Activated naive CD8-positive, alpha-beta T cell treated with anti-CD3 and anti-CD28 coated beads, Interleukin-2, amount 50 U/mL, for 16 hours (primary cell): ENCODE results near the gene EGFLAM.

Source experiments
- DNase-seq: peaks from one replicate; pipeline ENCODE4 v3.0.0-alpha.2; 2020; ENCODE audit warnings: low read depth, low spot score

The EGFLAM gene

DNA sequence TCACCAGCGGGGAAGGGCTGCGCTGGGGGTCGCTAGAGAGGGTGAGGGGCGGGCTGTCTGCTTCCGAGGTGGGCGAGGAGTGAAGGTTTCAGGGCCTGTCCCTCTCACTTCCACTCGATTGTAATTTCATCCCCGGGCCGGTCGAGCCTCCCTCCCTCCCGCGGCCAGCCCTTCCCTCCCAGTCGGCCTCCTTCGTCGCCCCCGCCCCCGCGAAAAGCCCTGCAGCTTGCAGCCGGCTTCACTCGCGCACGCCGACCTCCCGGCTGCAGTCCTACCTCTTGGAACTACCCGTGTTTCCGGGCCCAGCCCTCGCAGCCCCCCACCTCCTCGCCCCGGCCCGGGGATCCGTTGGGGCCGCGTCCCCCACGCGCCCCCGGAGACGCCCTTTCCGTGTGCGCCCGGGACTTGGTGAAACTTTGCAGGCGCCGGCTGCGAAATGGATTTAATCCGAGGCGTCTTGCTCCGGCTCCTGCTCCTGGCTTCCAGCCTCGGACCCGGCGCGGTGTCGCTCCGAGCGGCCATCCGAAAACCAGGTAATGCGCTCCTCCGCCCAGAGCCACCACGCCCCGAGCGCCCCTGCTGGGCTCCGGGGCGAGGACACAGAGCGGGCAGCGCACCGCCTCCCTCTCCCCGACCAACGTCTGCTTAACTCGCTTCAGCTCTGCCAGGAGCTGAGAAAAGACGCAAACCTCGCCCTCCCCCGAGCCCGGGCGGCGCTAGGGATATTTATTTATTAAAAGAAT, at the start of gene EGFLAM:
EGFLAM (plus strand) TSS at position 241 of the 743 bp plus-strand sequence; CDS start at position 437, 196 bp downstream.
- DNase-seq: no peak

DNA sequence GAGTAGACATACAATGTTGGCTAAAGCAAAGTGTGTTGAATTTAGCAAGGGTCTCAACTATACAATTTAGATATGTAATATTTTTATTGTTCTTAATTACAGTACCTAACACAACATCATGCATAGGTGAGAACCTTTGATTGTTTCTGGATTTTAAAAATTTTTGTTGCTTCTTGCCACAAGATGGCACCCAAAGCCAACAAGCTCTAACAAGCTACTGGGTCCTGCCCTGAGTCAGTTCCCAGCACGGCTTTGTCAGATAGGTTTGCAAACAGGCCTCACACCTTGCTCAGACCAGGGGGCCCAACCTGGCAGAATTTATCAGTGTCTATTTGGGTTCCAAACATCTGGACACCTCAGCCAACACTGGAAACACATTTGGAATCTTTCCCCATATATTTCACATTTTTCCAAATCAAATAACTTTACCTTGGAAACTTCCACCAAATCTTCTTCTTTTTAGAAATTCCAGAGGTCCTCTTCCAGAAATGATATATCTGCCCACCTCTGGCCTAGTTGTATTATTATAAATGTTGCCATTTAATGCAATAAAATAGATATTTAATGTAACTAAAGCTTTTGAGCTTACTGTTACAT, 49.5 kb upstream of the EGFLAM start:
- DNase-seq: no peak

DNA sequence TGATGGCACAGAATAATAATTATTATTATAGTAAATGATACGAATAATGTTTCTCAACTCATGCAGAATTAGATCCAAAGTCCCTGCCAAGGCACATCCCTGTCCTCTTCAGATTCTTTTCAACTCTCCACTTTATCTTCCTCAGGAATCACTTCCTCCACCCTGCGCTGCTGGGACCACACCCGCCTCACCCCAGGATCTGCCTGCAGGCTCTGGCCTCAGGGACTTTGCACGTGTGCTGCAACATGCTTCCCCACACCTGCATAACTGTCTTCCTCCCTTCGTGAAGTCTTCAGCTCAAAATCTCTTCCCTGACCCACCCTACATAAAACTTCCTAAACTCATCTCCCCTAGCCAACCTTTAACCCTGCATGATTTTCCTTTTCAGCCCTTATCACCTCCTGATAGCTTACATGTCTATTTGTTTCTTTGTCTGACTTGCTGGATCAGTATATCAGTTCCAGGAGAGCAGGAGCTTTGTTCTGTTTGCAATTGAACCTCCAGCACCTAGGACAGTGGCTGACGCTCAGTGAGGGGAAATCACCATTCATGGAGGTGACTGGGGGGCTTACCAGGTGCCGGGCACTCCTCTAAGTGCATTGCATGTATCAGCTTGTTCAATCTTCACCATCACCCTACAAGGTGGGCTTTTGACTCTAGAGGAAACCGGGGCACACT, 47.5 kb upstream of the EGFLAM start:
- DNase-seq: no peak

DNA sequence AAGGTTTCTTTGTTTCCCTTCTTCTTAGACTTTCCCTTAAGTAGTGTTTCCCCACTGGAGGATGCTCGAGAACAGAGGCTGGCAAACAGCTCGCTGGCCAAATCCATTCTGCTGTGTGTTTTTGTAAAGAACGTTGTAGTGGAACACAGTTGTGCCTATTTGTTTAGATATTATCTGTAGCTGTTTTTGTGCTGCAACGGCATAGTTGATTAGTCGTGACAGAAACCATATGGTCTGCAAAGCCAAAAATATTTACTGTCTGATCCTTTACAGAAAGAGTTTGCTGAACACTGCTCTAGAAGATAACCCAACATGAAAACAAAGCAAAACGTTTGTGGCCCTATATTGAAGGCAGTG, 47.0 kb upstream of the EGFLAM start:
- DNase-seq: no peak

DNA sequence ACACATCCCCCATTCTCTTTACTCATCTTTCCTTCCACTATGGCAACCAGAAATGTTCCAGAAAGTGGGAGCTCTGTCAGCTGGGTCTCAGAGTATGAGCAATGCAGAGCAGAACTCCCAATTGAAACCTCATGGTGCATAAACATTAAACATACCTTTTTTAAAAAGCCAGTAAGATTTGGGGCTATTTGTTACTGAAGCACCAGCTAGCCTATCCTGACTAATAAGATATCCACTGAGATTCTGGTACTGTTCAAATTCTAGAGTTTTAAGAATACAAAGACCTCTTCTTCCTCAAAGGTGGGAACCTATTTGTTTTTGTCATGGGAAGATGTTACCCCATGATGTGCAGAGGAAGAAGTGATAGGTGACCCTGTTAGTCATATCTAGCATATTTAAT, 46.1 kb upstream of the EGFLAM start:
- DNase-seq: no peak

DNA sequence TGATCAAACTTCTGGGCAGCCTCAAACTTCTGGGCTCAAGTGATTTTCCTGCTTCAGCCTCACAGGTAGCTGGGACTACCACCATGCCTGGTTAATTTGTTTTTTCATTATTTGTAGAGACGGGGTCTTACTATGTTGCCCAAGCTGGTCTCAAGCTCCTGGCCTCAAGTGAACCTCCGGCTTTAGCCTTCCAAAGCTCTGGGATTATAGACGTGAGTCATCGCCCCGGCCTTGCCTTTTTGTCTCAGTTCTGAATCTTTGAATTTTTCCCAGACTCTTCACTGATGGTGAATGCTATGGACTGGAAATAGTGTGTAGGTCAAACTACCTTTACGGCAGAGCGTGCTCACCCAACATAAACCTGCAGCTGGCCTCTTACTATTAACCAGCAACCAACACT, 32.3 kb upstream of the EGFLAM start:
- no peak for DNase-seq

DNA sequence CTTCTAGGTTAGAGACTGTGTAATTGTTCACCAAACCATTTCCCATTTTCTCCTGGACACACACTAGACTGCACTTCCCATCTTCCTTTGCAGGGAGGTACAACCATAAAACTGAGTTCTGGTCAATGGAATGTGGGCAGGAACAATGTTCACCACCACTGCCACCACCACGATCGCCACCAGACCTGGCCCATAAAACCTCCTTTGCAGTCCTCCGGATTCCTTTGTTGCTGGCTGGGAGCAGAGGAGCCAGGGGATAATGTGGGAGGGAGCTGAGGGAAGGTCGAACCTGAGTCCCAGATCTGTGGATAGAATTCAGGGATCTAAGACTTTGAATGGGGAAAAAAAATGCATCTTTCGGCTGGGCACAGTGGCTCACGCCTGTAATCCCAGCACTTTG, 29.4 kb upstream of the EGFLAM start:
- no peak for DNase-seq

DNA sequence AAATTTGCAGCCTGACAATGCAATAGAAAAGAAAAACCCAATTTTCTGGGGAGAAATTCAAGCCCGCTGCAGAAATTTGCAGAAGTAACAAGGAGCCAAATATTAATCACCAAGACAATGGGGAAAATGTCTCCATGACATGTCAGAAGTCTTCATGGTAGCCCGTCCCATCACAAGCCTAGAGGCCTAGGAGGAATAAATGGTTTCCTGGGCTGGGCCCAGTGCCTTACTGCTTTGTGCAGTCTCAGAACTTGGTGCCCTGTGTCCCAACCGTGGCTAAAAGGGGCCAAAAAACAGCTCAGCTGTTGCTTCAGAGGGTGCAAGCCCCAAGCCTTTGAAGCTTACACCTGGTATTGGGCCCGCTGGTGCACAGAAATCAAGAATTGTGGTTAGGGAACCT, 23.6 kb upstream of the EGFLAM start:
- DNase-seq: no peak

DNA sequence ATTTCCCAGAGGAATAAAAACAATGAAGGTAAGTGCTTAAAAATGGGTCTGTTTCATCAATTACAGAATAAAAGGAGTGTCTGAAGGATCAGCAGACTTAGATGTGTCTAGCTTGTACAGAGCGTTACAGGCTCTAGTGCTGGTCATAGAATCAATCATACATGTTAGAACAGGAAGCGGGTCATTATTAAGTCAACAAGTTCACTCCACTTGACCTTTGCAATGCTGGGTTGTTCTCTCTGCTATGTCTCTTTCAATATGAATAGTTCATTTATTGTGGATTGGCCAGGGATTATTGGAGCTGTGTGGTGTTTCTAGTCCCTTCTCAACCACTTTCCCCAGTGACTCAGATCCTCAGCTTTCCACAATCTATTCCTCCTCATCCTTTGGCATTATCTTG, 20.7 kb upstream of the EGFLAM start:
- no peak for DNase-seq

DNA sequence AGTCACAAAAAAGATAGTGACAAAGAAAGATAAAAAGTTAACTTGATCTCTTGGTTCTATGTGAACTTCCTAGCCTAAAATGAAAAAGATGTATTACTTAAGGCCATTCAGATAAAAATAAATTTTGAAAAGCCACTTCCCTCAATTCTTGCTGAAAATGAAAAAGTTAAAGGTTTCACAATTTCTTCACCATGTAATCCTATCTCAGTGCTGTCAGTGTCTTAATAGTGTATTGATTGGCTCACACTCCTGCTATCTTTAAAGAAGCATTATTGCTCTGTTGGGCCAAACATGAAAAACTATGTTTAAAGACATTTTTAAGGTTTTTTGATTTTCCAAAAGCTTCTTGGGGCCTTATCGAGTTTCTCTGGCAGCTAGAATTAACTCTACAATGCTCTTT, 18.1 kb upstream of the EGFLAM start:
- DNase-seq: no peak

DNA sequence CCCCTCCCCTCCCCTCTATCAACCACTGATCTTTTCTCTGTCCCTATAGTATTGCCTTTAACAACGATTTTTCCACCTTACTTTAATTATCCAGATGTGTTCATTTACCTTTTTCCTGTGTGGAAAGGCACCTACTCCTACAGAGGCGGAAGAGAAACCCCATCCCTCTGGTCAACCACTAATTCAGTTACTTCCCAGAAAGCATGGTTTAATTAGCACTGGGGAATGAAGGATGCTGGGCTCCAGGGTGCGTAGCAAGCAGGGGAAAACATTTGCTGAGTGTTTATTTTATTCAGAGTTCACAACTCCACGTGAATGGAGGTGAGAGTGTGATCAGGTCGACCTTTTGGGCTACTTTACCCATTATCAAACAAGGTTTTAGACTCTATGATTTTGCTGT, 16.7 kb upstream of the EGFLAM start:
- DNase-seq: no peak

DNA sequence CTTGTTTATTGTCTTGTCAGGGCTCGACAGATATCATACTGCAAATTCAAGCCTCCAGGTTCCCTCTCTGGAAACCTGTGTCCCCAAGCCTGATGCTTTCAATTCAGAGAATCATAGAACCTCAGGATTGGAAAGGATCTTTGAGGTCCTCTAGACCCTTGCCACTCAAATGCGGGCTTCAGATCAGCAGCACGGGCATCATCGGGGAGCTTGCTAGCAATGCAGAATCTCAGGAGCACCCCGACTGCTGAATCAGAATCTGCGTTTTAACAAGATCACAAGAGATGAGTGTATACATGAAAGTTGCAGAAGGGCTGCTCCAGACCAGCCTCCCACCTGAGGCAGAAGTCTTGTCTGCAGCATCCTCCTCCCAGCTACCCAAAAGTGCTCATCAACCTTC, 13.1 kb upstream of the EGFLAM start:
- DNase-seq: no peak

DNA sequence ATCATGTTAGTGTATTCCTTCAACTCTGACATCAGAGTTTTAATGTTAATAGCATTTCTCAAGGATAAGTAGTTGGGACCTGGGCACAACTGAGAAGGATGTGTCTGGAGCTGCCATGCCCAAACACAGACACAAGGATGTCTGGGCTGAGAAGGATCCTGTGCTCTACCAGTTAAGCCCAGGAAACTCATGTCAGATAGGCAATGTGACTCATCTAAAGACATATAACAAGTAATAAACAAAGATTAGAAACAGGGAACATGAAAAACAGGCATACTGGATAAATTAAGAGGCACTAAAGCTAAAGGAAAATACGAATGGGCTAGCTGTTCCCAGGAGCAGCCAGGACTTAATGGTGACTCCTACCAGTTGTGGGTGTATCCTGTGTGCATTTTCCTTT, 9.1 kb upstream of the EGFLAM start:
- no peak for DNase-seq

DNA sequence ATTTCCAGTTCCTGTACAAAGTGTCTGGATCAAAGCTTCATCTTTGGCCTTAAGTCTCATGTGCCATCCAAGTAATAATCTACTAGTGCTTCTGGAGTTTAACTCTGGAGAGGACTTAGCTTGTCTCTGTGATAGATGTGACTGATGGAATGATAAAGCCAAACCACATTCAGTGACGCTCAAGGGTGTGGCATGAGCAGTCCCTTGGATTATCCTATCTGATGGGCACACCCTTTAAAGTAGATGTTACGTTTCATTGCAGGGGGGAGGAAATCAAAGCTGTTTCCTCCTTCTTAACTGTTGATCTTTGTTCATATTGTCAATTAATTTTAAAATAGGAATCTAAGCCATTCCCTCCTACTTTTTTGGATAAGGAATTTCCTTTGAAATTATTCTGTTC, 8.5 kb upstream of the EGFLAM start:
- no peak for DNase-seq

DNA sequence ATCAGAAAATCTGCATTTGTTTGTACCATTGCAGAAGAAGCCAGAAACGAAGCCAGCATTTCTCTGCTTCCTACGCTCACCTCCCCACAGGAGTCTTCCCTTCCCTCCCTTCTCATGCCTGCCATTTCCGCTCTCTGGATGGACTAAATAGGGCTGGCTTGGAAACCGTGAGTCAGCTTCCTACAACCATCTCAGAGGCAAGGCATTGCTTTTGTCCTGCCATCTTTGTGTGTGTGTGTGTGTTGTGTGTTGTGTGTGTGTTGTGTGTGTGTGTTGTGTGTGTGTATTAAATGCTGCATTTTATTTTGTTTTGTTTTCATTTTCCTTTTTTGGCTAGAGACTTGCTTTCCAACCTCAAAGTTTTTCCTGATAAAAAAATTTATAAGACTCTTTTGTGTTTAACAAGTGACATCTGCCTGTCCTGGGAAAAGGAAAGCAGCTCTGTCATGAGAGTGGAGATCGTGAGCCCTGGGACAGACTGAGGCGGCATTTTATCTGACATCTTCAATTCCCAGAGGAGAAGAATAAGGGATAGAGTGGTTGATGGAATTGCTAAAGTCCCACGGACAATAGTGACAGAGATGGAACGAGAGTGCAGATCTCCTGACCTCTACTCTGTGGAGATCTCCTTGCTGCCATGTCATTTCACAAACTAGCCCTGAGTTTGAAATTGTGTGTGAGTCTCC, 7.5 kb upstream of the EGFLAM start:
- no peak for DNase-seq

DNA sequence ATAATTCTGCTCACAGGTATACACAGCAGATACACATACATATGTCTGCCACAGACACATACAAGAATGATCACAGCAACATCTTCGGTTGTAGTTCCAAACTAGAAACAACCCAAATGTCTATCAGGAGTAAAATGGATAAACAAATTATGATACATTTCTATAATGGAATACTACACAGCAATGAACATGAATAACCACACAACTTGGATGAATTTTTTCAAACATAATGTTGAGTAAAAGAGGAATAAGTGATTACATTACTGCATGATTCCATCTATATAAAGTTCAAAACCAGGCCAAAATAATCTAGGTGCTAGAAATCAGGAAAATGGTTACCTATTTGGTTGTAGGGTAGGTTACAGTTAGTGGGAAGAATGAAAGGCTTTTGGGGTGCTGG, 4.6 kb upstream of the EGFLAM start:
- no peak for DNase-seq

DNA sequence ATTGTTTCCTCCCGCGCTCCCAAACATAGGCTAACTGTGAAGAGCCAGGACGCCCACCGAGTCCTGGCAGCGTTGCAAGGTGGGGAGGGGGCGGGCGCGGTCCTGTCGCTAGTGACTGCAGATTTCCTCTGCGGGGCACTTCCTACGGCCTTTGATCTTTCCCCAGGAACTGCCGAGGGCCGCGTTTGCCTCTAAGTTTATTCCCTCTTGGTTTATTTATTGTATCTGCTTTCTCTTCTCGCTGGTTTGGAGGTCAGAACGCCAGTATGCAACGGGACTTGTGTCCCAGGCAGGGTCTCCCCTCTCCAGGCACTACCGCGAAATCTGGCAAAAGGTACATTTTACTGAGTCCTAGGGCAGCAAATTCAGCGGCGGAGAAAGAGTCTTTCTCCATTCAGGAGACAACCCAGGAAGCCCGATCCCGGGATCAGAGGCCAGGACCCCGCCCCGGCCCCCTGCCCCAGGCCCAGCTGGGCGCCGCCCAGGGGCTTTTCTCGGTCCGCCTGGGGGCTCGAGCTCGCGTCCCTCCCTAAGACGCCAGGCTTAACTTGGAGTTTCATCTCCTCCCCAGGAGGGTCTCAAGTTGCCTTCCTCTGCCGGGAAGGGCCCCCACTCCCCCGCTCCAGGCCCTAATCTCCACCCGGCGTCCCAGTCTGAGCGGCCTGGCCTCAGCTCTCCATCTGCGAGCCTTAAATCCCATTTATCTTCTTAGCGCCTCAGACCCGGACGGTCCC, 884 bp upstream of the EGFLAM start:
- no peak for DNase-seq

DNA sequence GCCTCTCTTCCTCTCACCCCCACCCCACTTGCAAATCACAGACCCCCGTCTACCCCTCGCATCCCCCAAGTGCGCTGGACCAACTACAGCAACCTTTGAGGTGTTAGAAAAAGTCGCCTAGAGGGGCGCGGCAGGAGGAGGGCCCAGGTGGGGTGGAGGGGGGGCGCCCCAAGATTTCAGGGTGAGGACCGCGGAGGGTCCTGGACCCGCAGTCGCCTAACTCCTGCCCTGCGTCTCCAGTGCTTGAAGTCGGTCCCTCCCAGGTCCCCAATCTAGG, 379 bp upstream of the EGFLAM start:
- no peak for DNase-seq

DNA sequence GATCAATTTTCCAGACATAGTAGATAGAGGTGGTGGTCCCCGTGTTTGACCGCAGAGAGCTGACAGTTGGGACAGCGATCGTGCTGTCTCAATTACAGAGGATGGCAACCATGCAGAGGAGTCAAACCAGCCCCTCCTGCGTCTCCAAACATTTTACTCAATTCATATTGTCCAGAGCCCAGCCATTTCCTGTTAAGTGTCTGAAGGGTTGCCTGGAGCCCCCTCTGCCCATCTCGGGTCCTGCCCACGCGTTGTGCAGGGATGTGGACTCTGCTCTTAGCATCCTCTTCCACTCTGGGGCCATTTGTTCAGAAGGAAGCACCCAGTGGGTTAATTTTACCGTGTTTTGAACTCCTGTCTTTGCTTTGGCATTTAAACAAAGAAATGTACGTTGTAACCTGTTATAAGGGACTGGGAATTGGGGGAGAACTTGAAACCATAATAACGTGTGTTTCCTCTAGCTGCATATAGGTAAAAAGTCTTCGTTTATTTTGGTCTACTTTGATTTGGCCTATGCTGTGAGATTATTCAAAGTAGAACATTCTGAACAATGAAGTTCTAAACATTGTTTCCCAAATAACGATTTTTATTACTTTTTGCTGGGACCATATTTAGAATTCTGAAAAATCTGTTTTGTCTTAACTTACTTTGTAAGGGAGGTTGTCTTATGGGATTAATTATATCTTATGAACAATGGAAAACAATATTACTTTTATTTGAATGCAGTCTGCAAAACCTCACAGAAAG, 876 bp downstream of the EGFLAM start:
- DNase-seq: no peak

DNA sequence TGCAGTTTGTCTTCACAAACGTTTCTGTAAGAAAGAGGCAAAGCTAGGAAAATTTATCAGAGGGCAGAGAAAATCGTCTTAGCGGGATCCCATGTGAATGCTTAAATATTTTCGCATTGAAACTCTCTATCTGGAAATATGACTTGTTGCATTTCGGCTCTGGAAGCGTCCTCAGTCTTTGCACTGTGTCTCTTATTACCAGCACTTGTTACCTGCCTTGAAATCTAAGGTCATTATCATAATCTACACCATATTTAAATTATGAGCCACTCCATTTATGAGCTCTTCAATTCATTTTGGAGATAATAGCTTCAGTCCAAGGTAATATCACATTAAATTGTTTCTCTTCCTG, 1.4 kb downstream of the EGFLAM start:
- no peak for DNase-seq

DNA sequence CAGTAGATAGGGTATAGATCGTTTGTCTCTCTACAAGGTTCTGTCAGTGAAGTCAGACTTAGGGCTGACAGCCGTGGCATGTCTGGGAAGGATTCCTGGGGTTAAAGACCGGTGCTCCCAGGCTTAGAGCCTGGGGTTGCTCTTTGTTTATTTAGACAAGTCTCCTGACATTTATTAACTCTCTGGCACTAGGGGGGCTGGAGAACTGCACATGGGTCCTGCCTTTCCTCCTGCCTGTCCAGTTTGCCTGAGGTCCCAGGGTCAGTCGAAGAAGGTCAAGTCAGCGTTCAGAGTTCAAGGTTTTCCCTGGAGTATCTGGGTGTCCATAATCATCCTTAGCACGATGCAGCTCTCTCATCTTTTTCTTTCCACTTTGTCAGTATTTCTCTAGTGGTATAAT, 5.6 kb downstream of the EGFLAM start:
- no peak for DNase-seq
